GM21786 (cell line): ENCODE measurements around the gene FHAD1.

Experiments
- ATAC-seq: cut with Tn5 transposase; IDR thresholded peaks from one replicate; pipeline ENCODE4 v1.9.1; 2021; ENCODE audit not compliant: unreplicated experiment

FHAD1 gene

GRCh38 chr1:15324869-15325335 lies 77.9 kb downstream of the FHAD1 start:
- no peak for ATAC-seq

- ATAC-seq: no peak
Observed at GRCh38 chr1:15325375-15326085, 78.5 kb downstream of the FHAD1 start.

- no peak for ATAC-seq
Observed at GRCh38 chr1:15326691-15327588, 79.9 kb downstream of the FHAD1 start.

GRCh38 chr1:15328351-15329103 lies 81.5 kb downstream of the FHAD1 start:
- no peak for ATAC-seq

- ATAC-seq: no peak
Observed at GRCh38 chr1:15329104-15329820, 82.2 kb downstream of the FHAD1 start.

- ATAC-seq: no peak
Observed at GRCh38 chr1:15330028-15330427, 83.0 kb downstream of the FHAD1 start.

- no peak for ATAC-seq
Observed at GRCh38 chr1:15331180-15331579, 84.2 kb downstream of the FHAD1 start.

GRCh38 chr1:15331734-15332133 lies 84.7 kb downstream of the FHAD1 start:
- no peak for ATAC-seq

- ATAC-seq: no peak
Observed at GRCh38 chr1:15332525-15332924, 85.5 kb downstream of the FHAD1 start.

GRCh38 chr1:15332952-15333715 lies 86.1 kb downstream of the FHAD1 start:
- no peak for ATAC-seq

GRCh38 chr1:15334995-15335394 lies 88.0 kb downstream of the FHAD1 start:
- no peak for ATAC-seq

GRCh38 chr1:15336866-15337265 lies 89.8 kb downstream of the FHAD1 start:
- no peak for ATAC-seq

GRCh38 chr1:15337656-15338402 lies 90.8 kb downstream of the FHAD1 start:
- no peak for ATAC-seq

- no peak for ATAC-seq
Observed at GRCh38 chr1:15339570-15339969, 92.5 kb downstream of the FHAD1 start.

- no peak for ATAC-seq
Observed at GRCh38 chr1:15341228-15341627, 94.2 kb downstream of the FHAD1 start.

GRCh38 chr1:15341634-15342407 lies 94.8 kb downstream of the FHAD1 start:
- ATAC-seq: no peak

GRCh38 chr1:15342408-15342967 lies 95.5 kb downstream of the FHAD1 start:
- no peak for ATAC-seq

- ATAC-seq: no peak
Observed at GRCh38 chr1:15343099-15343498, 96.1 kb downstream of the FHAD1 start.
